MCF 10A (cell line): ENCODE measurements around the gene UBE3A. TPM values are rescaled to one million over a fixed set of nuclear protein-coding genes. Genes with fewer than 3 reads are reported as not detected.

Experiments used
- BruUV-seq: library from RNA; stranded (reverse); fragments of 400-500 nt; replicated peaks from 2 replicates; lab custom pipeline; 2021; lab: Mats Ljungman, UMichigan
- CTCF ChIA-PET: fragments of 300-600 bp; sonication (Branson Sonifier 250); formaldehyde crosslinking; extraction: SDS; loops from one replicate; lab custom pipeline; 2021; ENCODE audit warnings: antibody characterized with exemption, inconsistent platforms; lab: Yijun Ruan, JAX
- POLR2A ChIA-PET: fragments of 300-600, 350-650 bp; sonication (Branson Sonifier 250); formaldehyde crosslinking; extraction: SDS; loops from one replicate; lab custom pipeline; 2020; ENCODE audit warnings: antibody characterized with exemption, inconsistent platforms; lab: Yijun Ruan, JAX
- DNase-seq: peaks from one replicate; pipeline ENCODE4 v3.0.0-alpha.2; 2018; ENCODE audit not compliant: unreplicated experiment
- H3K27ac Mint-ChIP-seq: one replicate; pipeline ENCODE4 v1.8.0; 2022; ENCODE audit warnings: mild to moderate bottlenecking, low read depth, mixed read lengths; ENCODE audit not compliant: unreplicated experiment
- H3K27me3 Mint-ChIP-seq: one replicate; pipeline ENCODE4 v1.8.0; 2022; ENCODE audit warnings: mixed read lengths; ENCODE audit not compliant: insufficient read depth, unreplicated experiment
- H3K36me3 Mint-ChIP-seq: one replicate; pipeline ENCODE4 v1.8.0; 2022; ENCODE audit warnings: mild to moderate bottlenecking, moderate library complexity, mixed read lengths; ENCODE audit not compliant: insufficient read depth, unreplicated experiment
- H3K4me1 Mint-ChIP-seq: one replicate; pipeline ENCODE4 v1.8.0; 2022; ENCODE audit warnings: mixed read lengths; ENCODE audit not compliant: insufficient read depth, unreplicated experiment
- H3K4me3 Mint-ChIP-seq: one replicate; pipeline ENCODE4 v1.8.0; 2022; ENCODE audit warnings: mild to moderate bottlenecking, moderate library complexity, mixed read lengths; ENCODE audit not compliant: unreplicated experiment
- H3K9me3 Mint-ChIP-seq: one replicate; pipeline ENCODE4 v1.8.0; 2022; ENCODE audit warnings: mixed read lengths; ENCODE audit not compliant: unreplicated experiment
- CTCF ChIP-seq: fragments of 200-600 bp; IDR thresholded peaks from one replicate; pipeline ENCODE4 v1.8.0; 2022; ENCODE audit warnings: antibody characterized with exemption, mild to moderate bottlenecking; ENCODE audit not compliant: unreplicated experiment
- intact Hi-C: fragments of 100-400 bp; cut with micrococcal nuclease; formaldehyde crosslinking; loops from 2 replicates; pipeline ENCODE4 v1.14.1; 2022
- total RNA-seq: library from RNA; stranded (reverse); gene quantifications from 2 replicates; pipeline ENCODE4 v1.2.3, GENCODE V29; 2022

UBE3A gene
- total RNA-seq, 1 experiment from 2014 or later = 101 TPM

- ChIA-PET CTCF (interaction anchor here (0.6 kb wide), 1 partner anchor 1729 kb away, joined by 3 read pairs; no protein-coding TSS in a partner anchor), POLR2A (no interaction called here)
- Mint-ChIP-seq H3K9me3 (no peaks in the 10 kb centered on the region), H3K4me1 (no peaks in the 10 kb centered on the region), H3K27me3 (no peaks in the 10 kb centered on the region), H3K4me3 (no peak overlapping the region), H3K27ac (no peak overlapping the region), H3K36me3 (peaks cover 37% of the 10 kb centered on the region)
- intact Hi-C loops = no loop called here
- TF ChIP-seq CTCF = no peak
- BruUV-seq = no TSS peak
- DNase-seq = no peak
Measured at GRCh38 chr15:25366058-25366457, 72.8 kb downstream of the UBE3A start.

GRCh38 chr15:25362545-25362944, 76.3 kb downstream of the UBE3A start:
- H3K4me3 Mint-ChIP-seq = no peak overlapping the region
- no peak overlapping the region for H3K27ac Mint-ChIP-seq
- BruUV-seq = no TSS peak
- H3K27me3 Mint-ChIP-seq = no peaks in the 10 kb centered on the region
- intact Hi-C loops = no loop called here
- POLR2A ChIA-PET = interaction anchor here (0.8 to 1.1 kb wide), 3 partner anchors 16 to 74 kb away, joined by 3 to 4 read pairs (median 3); no protein-coding TSS in a partner anchor
- no peak for TF ChIP-seq CTCF
- no peak for DNase-seq
- H3K36me3 Mint-ChIP-seq = peaks cover 37% of the 10 kb centered on the region
- H3K9me3 Mint-ChIP-seq = no peaks in the 10 kb centered on the region
- no peaks in the 10 kb centered on the region for H3K4me1 Mint-ChIP-seq
- CTCF ChIA-PET = interaction anchor here (0.7 kb wide), 1 partner anchor 9 kb away, joined by 6 read pairs; no protein-coding TSS in a partner anchor

- no peaks in the 10 kb centered on the region for H3K27me3 Mint-ChIP-seq
- TF ChIP-seq CTCF = no peak
- H3K27ac Mint-ChIP-seq = no peak overlapping the region
- H3K4me1 Mint-ChIP-seq = peaks cover 17% of the 10 kb centered on the region
- H3K4me3 Mint-ChIP-seq = no peak overlapping the region
- BruUV-seq = no TSS peak
- intact Hi-C loops = loop anchor here (5.0 kb wide), 1 partner anchor 90 kb away; the partner anchor contains the start of gene UBE3A
- no peak for DNase-seq
- H3K36me3 Mint-ChIP-seq = peaks cover 32% of the 10 kb centered on the region
- H3K9me3 Mint-ChIP-seq = peaks cover 8% of the 10 kb centered on the region
- ChIA-PET POLR2A (interaction anchor here (0.7 to 1.0 kb wide), 2 partner anchors 89 to 1715 kb away, joined by 3 read pairs; no protein-coding TSS in a partner anchor), CTCF (no interaction called here)
Measured at GRCh38 chr15:25347707-25348106, 91.1 kb downstream of the UBE3A start.

- Mint-ChIP-seq H3K4me1 (peaks cover 17% of the 10 kb centered on the region), H3K4me3 (peak overlapping the region; percentile 1), H3K9me3 (peaks cover 8% of the 10 kb centered on the region), H3K27me3 (no peaks in the 10 kb centered on the region), H3K27ac (peak overlapping the region; percentile 69), H3K36me3 (peaks cover 44% of the 10 kb centered on the region)
- intact Hi-C loops = loop anchor here (5.0 kb wide), 1 partner anchor 91 kb away; the partner anchor contains the start of gene UBE3A
- TF ChIP-seq CTCF = no peak
- CTCF ChIA-PET = interaction anchor here (0.7 to 1.2 kb wide), 2 partner anchors 90 to 155 kb away, joined by 3 to 6 read pairs; no protein-coding TSS in a partner anchor
- BruUV-seq = no TSS peak
- peak; percentile 9 for DNase-seq
- POLR2A ChIA-PET = interaction anchor here (0.9 to 3.2 kb wide), 2 partner anchors 11 to 17 kb away, joined by 3 to 12 read pairs; no protein-coding TSS in a partner anchor
Measured at GRCh38 chr15:25346371-25346770, 92.5 kb downstream of the UBE3A start.
